A549 treated with AZD9567 at 1 μM for 4 hours (cell line): Measurements from ENCODE around the gene GJB3. TPM values are rescaled to one million over a fixed set of nuclear protein-coding genes. Genes with fewer than 3 reads are reported as not detected.

Source experiments
- total RNA-seq: library from RNA; stranded (reverse); fragments of 200-300 nt; extraction: Qiagen RNA extraction; gene quantifications from 5 replicates; pipeline ENCODE4 v1.2.3, GENCODE V29; 2022; ENCODE audit not compliant: insufficient read depth

GJB3 gene
- total RNA-seq: 3.9 to 11.0 TPM (median 7.6 TPM) in 5 replicates

GRCh38 chr1:34781071-34781843 lies at the start of gene GJB3:
GJB3 (plus strand) TSS chr1:34781214; CDS start chr1:34784763, 3,549 bp downstream.

GRCh38 chr1:34754964-34755637 lies 25.9 kb upstream of the GJB3 start, which contains the start of gene GJB5:
GJB5 (plus strand) TSS chr1:34755047; CDS start chr1:34757331, 2,284 bp downstream.

GRCh38 chr1:34759503-34760357 lies 21.3 kb upstream of the GJB3 start, which contains the start of gene GJB4:
GJB4 (plus strand) TSS chr1:34759740; CDS start chr1:34761255, 1,515 bp downstream.

GRCh38 chr1:34792868-34793727 lies 12.1 kb downstream of the GJB3 start, which contains the start of gene GJA4:
GJA4 (plus strand) TSS chr1:34792999; CDS start chr1:34794214, 1,215 bp downstream.

Other genes starting within 250 kb of the GJB3 start
- gene GJB5, start 26.2 kb upstream of the GJB3 start, total RNA-seq: 0.06 to 0.07 TPM in 2 of 5 replicates, not detected in the others
- gene GJB4, start 21.5 kb upstream of the GJB3 start, total RNA-seq: 0.02 to 0.69 TPM (median 0.12 TPM) in 5 replicates
- gene GJA4, start 11.8 kb downstream of the GJB3 start, total RNA-seq: not detected in 5 replicates
- 50.4 to 58.1 TPM (median 55.9 TPM) in 5 replicates for gene SMIM12, start 78.5 kb downstream of the GJB3 start, total RNA-seq
- 0.17 to 0.48 TPM (median 0.26 TPM) in 4 of 5 replicates, not detected in the other for gene DLGAP3, start 148.4 kb downstream of the GJB3 start, total RNA-seq
- gene TMEM35B, start 204.1 kb downstream of the GJB3 start, total RNA-seq: 16.6 to 22.3 TPM (median 18.6 TPM) in 5 replicates